ENCODE measurements around the gene SART1.

GRCh38 chr11:65972116-65972515, 10.6 kb downstream of the SART1 start:
- TF ChIP-seq CTCF (IDR thresholded peaks at IDR 0.05) (no peak), POLR2A (IDR thresholded peaks at IDR 0.05) (no peak)

Measured in Peyer's patch (tissue), 4 donors.